ENCODE data around the gene UBN2. TPM values are rescaled to one million over a fixed set of nuclear protein-coding genes. Genes with fewer than 3 reads are reported as not detected.
A peak's percentile ranks its signal among the peaks of the same experiment; 100 is the strongest.
"Not testable (repeated sequence)": the region's sequence is repeated elsewhere in the genome, so short reads cannot be mapped to it uniquely, and the experiment has no call there.

UBN2 gene
- total RNA-seq, 1 experiment from 2014 or later: 39.0 TPM

- H3K27ac Mint-ChIP-seq; ATAC-seq; H3K36me3 Mint-ChIP-seq; H3K4me3 Mint-ChIP-seq; H3K4me1 Mint-ChIP-seq; DNase-seq (ENCODE audit: low spot score); H3K27me3 Mint-ChIP-seq (ENCODE audit: low read depth); POLR2A ChIA-PET: not testable (repeated sequence)
- TF ChIP-seq SMAD4 (CRISPR knock-in tag; IDR thresholded peaks at IDR 0.05): peak; percentile 85
- CTCF ChIA-PET: interaction anchor here (0.6 kb wide), 1 partner anchor 208 kb away, joined by 3 read pairs; no protein-coding TSS in a partner anchor
- H3K9me3 Mint-ChIP-seq: peaks cover 12% of the 10 kb centered on the region
Observed at GRCh38 chr7:139225286-139226157, 5.5 kb upstream of the UBN2 start.

- CTCF ChIA-PET: not testable (repeated sequence)
Observed at GRCh38 chr7:139226158-139226515, 4.9 kb upstream of the UBN2 start.

GRCh38 chr7:139226988-139227488, 4.0 kb upstream of the UBN2 start:
- H3K4me3 Mint-ChIP-seq; DNase-seq (ENCODE audit: low spot score); ATAC-seq; H3K27ac Mint-ChIP-seq; H3K4me1 Mint-ChIP-seq; POLR2A ChIA-PET; H3K27me3 Mint-ChIP-seq (ENCODE audit: low read depth): not testable (repeated sequence)
- peaks cover 12% of the 10 kb centered on the region for H3K36me3 Mint-ChIP-seq
- CTCF ChIA-PET: interaction anchor here (0.6 kb wide), 1 partner anchor 742 kb away, joined by 3 read pairs; no protein-coding TSS in a partner anchor
- peaks cover 12% of the 10 kb centered on the region for H3K9me3 Mint-ChIP-seq

More at GRCh38 chr7:139226158-139226515, 4.9 kb upstream of the UBN2 start:
- H3K4me1 Mint-ChIP-seq; ATAC-seq; H3K27me3 Mint-ChIP-seq (ENCODE audit: low read depth); DNase-seq (ENCODE audit: low spot score); H3K4me3 Mint-ChIP-seq; POLR2A ChIA-PET; H3K27ac Mint-ChIP-seq: not testable (repeated sequence)
- peaks cover 11% of the 10 kb centered on the region for H3K36me3 Mint-ChIP-seq
- peaks cover 12% of the 10 kb centered on the region for H3K9me3 Mint-ChIP-seq

- peaks cover 25% of the 10 kb centered on the region for H3K4me1 Mint-ChIP-seq
- peaks cover under 1% of the 10 kb centered on the region for H3K9me3 Mint-ChIP-seq
- no peak for ATAC-seq
- CTCF ChIA-PET: interaction anchor here (0.6 to 1.3 kb wide), 2 partner anchors 30 to 205 kb away, joined by 4 read pairs; no protein-coding TSS in a partner anchor
- peak overlapping the region; percentile 98 for H3K27ac Mint-ChIP-seq
- no peak for DNase-seq (ENCODE audit: low spot score)
- H3K36me3 Mint-ChIP-seq: peaks cover 4% of the 10 kb centered on the region; the same call in 1 of the 2 replicates
- no peaks in the 10 kb centered on the region; the same call in 1 of the 2 replicates for H3K27me3 Mint-ChIP-seq (ENCODE audit: low read depth)
- POLR2A ChIA-PET: interaction anchor here (0.5 to 1.0 kb wide), 2 partner anchors 96 to 129 kb away, joined by 3 to 5 read pairs; a partner anchor contains a TSS
- H3K4me3 Mint-ChIP-seq: peak overlapping the region; percentile 96
- TF ChIP-seq AR (CRISPR knock-in tag; IDR thresholded peaks at IDR 0.05): no peak
- TF ChIP-seq TEAD1 (CRISPR knock-in tag; IDR thresholded peaks at IDR 0.05): no peak
- no peak for TF ChIP-seq NR1H2 (CRISPR knock-in tag; IDR thresholded peaks at IDR 0.05)
- no peak for TF ChIP-seq ZNF512 (CRISPR knock-in tag; IDR thresholded peaks at IDR 0.05; ENCODE audit: borderline replicate concordance)
- no peak for TF ChIP-seq ZMAT4 (CRISPR knock-in tag; IDR thresholded peaks at IDR 0.05)
- TF ChIP-seq ZNF317 (CRISPR knock-in tag; IDR thresholded peaks at IDR 0.05; ENCODE audit: borderline replicate concordance, low read depth): no peak
- TF ChIP-seq IRF1 (CRISPR knock-in tag; IDR thresholded peaks at IDR 0.05): no peak
- TF ChIP-seq RELA (CRISPR knock-in tag; IDR thresholded peaks at IDR 0.05; ENCODE audit: borderline replicate concordance): no peak
- TF ChIP-seq AFF4 (CRISPR knock-in tag; IDR thresholded peaks at IDR 0.05; ENCODE audit: borderline replicate concordance): no peak
- TF ChIP-seq SMAD4 (CRISPR knock-in tag; IDR thresholded peaks at IDR 0.05): no peak
- no peak for TF ChIP-seq ATF1 (CRISPR knock-in tag; IDR thresholded peaks at IDR 0.05)
- no peak for TF ChIP-seq ZNF121 (CRISPR knock-in tag; IDR thresholded peaks at IDR 0.05)
- no peak for TF ChIP-seq TP53 (CRISPR knock-in tag; IDR thresholded peaks at IDR 0.05)
- no peak for TF ChIP-seq FOXP1 (CRISPR knock-in tag; IDR thresholded peaks at IDR 0.05; ENCODE audit: borderline replicate concordance)
- no peak for TF ChIP-seq KAT7 (CRISPR knock-in tag; IDR thresholded peaks at IDR 0.05; ENCODE audit: borderline replicate concordance)
Observed at GRCh38 chr7:139230023-139230422, 1.0 kb upstream of the UBN2 start.
